GM12892 (cell line): ENCODE measurements around the gene ABHD2.

Experiments
- POLR2A ChIP-seq: IDR thresholded peaks from 2 replicates; pipeline ENCODE4 v1.6.1; 2011; ENCODE audit warnings: low read depth, low read length, control low read depth
- POLR2AphosphoS5 ChIP-seq: IDR thresholded peaks from 2 replicates; pipeline ENCODE4 v1.6.1; 2011; ENCODE audit warnings: low read depth, low read length, control low read depth
- TAF1 ChIP-seq: IDR thresholded peaks from 2 replicates; pipeline ENCODE4 v1.6.1; 2011; ENCODE audit warnings: low read depth, mild to moderate bottlenecking, control low read depth, low read length, borderline replicate concordance

- no peak for TF ChIP-seq TAF1
- no peak for TF ChIP-seq POLR2AphosphoS5
- TF ChIP-seq POLR2A: no peak
These were observed 17.8 kb upstream of the ABHD2 start for GRCh38 chr15:89070197-89071124.
